CD4-positive, alpha-beta T cell treated with Interleukin-6 for 4 hours (primary cell): ENCODE results near the gene AGAP3.

Experiments
- DNase-seq: peaks from one replicate; pipeline ENCODE4 v3.0.0-alpha.2; 2020; ENCODE audit warnings: mixed read lengths

AGAP3 gene

GRCh38 chr7:151110941-151111645, 24.8 kb downstream of the AGAP3 start:
- DNase-seq, result peak; percentile 80

GRCh38 chr7:151113344-151114150, 27.3 kb downstream of the AGAP3 start:
- DNase-seq, result no peak

- DNase-seq, result no peak
Measured at GRCh38 chr7:151114151-151115090, 28.1 kb downstream of the AGAP3 start.

DNA sequence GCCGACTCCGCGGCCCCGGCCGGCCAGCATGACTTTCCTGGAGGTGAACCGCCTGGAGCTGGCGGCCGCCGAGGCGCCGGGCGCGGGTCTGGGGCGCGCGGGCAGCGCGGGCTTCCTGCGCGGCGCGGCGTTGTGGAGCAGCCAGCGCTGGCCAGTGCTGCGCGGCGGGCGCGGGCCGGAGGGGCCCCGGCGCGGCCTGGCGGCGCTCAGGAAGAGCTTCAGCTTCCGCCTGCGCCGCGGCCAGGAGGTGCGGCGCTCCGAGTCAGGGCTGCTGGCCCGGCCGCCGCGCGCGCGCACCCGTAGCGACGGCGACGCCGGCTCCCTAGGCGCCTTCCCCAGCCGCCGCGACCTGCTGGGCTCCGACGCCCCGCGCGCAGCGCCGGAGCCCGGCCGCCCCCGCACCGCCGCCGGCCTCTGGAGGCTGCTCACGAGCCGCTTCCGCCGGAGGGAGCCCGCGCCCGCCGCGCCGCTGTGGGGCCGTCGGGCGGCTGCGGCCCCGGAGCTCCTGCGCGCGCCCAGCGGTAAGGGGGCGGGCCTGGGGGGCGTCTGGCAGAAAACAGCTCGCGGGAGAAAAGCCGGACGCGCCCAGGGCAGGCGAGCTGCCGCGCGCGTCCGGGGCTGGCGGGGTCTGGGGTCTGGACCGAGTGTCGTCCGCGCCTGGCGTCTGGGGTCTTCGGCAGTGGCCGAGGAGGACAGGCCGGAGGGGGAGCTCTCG, 29.0 kb downstream of the AGAP3 start:
- DNase-seq, result peak; percentile 35

GRCh38 chr7:151115836-151116418, 29.7 kb downstream of the AGAP3 start:
- peak; percentile 20 for DNase-seq

DNA sequence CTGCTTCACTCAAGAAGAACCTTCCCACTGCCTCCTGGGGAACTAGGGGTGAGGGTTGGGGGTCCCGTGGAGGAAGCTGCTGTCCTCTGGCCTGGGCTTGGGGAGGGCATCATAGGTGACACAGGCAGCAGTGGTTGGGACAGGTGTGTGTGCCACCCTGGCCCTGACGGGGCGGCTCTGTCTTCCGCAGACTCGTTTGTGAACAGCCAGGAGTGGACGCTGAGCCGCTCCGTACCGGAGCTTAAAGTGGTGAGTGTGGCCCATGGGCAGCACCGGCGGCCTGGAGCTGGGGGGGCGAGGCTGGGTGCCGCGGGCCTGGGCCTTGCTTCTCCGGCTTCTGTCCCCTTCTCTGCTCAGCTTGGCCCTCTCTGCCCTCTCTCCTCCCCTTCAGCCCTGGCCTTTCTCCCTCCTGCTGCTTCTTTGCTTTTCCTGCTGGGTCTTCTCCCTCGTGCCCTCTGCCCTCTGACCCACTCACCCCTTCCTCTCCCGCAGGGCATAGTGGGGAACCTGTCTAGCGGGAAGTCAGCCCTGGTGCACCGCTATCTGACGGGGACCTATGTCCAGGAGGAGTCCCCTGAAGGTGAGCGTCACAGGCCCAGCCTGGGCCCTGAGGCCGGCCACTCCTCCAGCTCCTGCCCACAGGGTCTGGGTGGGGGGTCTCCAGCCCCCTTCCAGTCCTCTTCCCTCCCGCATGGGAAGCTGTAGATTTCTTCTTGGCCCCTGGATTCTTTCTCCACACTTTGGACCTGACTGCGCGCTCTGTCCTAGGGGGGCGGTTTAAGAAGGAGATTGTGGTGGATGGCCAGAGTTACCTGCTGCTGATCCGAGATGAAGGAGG, 30.5 kb downstream of the AGAP3 start:
- no peak for DNase-seq

DNA sequence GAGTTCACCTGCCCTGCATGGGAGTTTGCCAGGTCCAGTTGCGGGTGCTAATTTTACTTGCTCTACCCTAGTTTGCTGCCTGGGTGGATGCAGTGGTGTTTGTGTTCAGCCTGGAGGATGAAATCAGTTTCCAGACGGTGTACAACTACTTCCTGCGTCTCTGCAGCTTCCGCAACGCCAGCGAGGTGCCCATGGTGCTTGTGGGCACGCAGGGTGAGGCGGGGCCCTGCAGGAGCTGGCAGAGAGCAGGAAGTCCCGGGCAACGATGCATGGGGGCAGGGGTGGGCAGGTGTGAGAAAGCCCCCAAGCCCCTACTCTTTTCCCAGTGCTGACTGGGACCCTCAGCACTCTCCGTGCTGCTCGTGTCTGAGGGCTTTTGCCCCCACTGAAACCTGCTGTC, 31.3 kb downstream of the AGAP3 start:
- peak; percentile 71 for DNase-seq

GRCh38 chr7:151118108-151119054, 32.1 kb downstream of the AGAP3 start:
- DNase-seq, result no peak

- DNase-seq, result no peak
Measured at GRCh38 chr7:151119055-151119415, 32.8 kb downstream of the AGAP3 start.

GRCh38 chr7:151119902-151120301, 33.6 kb downstream of the AGAP3 start:
- DNase-seq, result no peak

GRCh38 chr7:151120896-151121295, 34.6 kb downstream of the AGAP3 start:
- no peak for DNase-seq

- no peak for DNase-seq
Measured at GRCh38 chr7:151121380-151122170, 35.3 kb downstream of the AGAP3 start.

DNA sequence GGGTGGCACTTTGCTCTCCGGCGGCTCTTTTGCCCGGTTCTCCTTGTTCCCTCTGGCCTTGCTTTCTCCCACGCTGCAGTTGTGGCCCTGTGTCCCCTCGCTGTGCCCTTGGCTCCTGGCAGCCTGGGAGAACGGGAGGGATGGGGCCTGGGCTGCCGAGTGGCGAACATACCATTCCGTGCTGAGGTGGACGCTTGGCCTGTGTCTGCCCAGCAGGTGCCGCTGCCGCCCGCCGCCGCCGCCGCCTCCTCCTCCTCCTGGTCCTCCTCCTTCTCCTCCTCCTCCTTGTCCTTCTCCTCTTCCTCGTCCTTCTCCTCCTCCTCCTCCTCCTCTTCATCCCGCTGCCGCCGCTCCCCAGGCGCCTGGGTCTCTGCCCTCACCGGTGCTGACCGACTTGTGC, 36.0 kb downstream of the AGAP3 start:
- no peak for DNase-seq

DNA sequence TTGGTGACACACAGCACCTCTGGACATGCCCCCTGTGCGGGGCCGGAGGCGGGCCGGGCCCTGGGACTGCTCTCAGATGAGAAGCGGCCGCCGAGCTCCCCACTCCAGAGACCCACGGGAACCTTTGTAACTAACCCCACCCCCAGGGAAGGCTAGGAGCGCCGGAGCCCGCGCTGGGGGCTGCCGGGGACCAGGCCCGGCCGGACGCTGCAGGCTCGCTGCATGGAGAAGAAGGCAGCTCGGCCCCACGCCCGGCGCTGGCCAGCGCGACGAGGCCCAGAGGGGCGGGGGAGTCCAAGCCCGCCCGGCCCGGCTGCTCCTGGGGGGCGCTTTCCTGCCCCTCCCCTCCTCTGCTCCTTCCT, 36.5 kb downstream of the AGAP3 start:
- no peak for DNase-seq

DNA sequence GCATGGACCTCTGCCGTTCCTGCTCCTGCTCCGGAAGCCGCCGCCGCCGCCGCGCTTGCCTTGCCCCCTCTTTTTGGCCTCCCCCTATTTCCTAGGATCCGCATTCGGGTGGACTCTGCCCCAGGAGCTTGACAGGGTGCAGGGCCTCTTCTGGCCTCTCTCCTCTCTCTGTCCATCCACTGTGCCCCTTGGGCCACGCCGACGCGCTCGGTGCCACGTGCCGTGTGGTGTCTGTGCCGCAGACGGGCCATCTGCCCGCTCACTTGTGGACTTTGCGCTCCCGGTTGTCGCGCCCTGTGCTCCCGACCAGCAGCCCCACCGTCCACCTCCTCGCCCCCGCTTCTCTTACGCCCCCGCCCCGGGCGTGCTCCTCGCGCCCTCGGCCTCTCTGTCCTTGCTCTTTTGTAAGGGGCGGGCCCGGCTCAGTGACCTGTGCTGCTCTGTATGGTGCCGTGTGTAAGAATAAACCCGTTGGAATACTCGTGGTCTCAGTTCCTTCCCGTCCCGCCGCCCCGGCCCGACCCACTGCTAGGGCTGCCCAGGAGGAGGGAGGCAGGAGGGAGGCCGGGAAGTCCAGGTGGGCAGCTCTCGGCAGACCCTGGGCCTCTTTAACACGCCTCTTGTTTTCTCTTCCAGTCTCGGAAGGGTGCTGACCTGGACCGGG, 37.0 kb downstream of the AGAP3 start:
- DNase-seq, result no peak

GRCh38 chr7:151123822-151124464, 37.7 kb downstream of the AGAP3 start:
- DNase-seq, result peak; percentile 88

GRCh38 chr7:151124481-151124880, 38.2 kb downstream of the AGAP3 start:
- DNase-seq, result no peak

- DNase-seq, result no peak
Measured at GRCh38 chr7:151124899-151125399, 38.7 kb downstream of the AGAP3 start.
